K562 (cell line): ENCODE measurements around the gene TBC1D17. TPM values are rescaled to one million over a fixed set of nuclear protein-coding genes. Genes with fewer than 3 reads are reported as not detected.
A peak's percentile ranks its signal among the peaks of the same experiment; 100 is the strongest.

Experiments used
- BCLAF1 ChIP-seq, 2 experiments: fragments of 450-650 bp in 1 of 2; IDR thresholded peaks; 2 replicates each; pipeline ENCODE4 v1.6.1; 2011 to 2017; ENCODE audit warnings: low read depth in 2 of 2, antibody characterized with exemption in 1 of 2, borderline replicate concordance in 1 of 2, low read length in 1 of 2, mild to moderate bottlenecking in 1 of 2, mixed read lengths in 1 of 2; ENCODE audit not compliant: control insufficient read depth in 1 of 2
- CBX1 ChIP-seq: sonication (generic); IDR thresholded peaks from 2 replicates; pipeline ENCODE4 v1.6.1; 2016; ENCODE audit warnings: antibody characterized with exemption, low read depth, mild to moderate bottlenecking
- CCNT2 ChIP-seq: IDR thresholded peaks from 2 replicates; pipeline ENCODE4 v1.6.1; 2011; ENCODE audit warnings: borderline replicate concordance, low read depth, mild to moderate bottlenecking, moderate library complexity, mixed read lengths, low read length; ENCODE audit not compliant: insufficient read length; ENCODE audit errors: extremely low read depth
- CSDE1 ChIP-seq, 2 experiments: fragments of 450-650 bp; IDR thresholded peaks; 2 replicates each; pipeline ENCODE4 v1.6.1; 2016; ENCODE audit warnings: mild to moderate bottlenecking in 1 of 2
- DIDO1 ChIP-seq: fragments of 450-650 bp; IDR thresholded peaks from 2 replicates; pipeline ENCODE4 v1.6.1; 2016; ENCODE audit warnings: low read depth, missing biosample characterization, missing genetic modification characterization
- JUN ChIP-seq, 2 experiments: sonication (generic) in 1 of 2; formaldehyde crosslinking in 1 of 2; IDR thresholded peaks; 2 replicates each; pipeline versions ENCODE4 v1.6.1 to v1.8.0; 2012 to 2022; ENCODE audit warnings: borderline replicate concordance in 2 of 2, mild to moderate bottlenecking in 2 of 2, improper control_type of control experiment in 1 of 2, low read depth in 1 of 2, low read length in 1 of 2, missing genetic modification reagents in 1 of 2
- JUND ChIP-seq, 2 experiments: IDR thresholded peaks; 2 replicates in 1 of 2; 3 replicates in 1 of 2; pipeline ENCODE4 v1.6.1; 2011; ENCODE audit warnings: borderline replicate concordance in 2 of 2, low read depth in 2 of 2, low read length in 2 of 2, improper control_type of control experiment in 1 of 2, missing biosample characterization in 1 of 2, missing genetic modification characterization in 1 of 2, missing genetic modification reagents in 1 of 2
- KDM2B ChIP-seq: fragments of 250-450 bp; sonication (Bioruptor Pico); IDR thresholded peaks from 2 replicates; pipeline ENCODE4 v1.8.0; 2021; ENCODE audit warnings: mild to moderate bottlenecking, moderate library complexity
- ZNF436 ChIP-seq: fragments of 250-450, 450-650 bp; sonication (Bioruptor Pico); formaldehyde crosslinking; IDR thresholded peaks from 2 replicates; pipeline ENCODE4 v1.7.0; 2020; ENCODE audit warnings: mild to moderate bottlenecking
- ZNF609 ChIP-seq: sonication (generic); formaldehyde crosslinking; IDR thresholded peaks from 2 replicates; pipeline ENCODE4 v1.8.1; 2023; ENCODE audit warnings: missing genetic modification reagents, mild to moderate bottlenecking, borderline replicate concordance
- polyA plus RNA-seq, 8 experiments: library from polyadenylated mRNA; depleted of rRNA in 4 of 8; stranded (reverse) in 5 of 8; unstranded in 3 of 8; fragments of >200 nt; fragmentation: Nextera tagmentation in 2 of 8; fragmentation: Illumina TruSeq in 1 of 8; extraction: Ambion mirVana in 2 of 8; extraction: Trizol in 1 of 8; gene quantifications; 2 replicates each; pipeline versions ENCODE4 v1.2.1 to v1.2.3, GENCODE V29; 2011 to 2014; ENCODE audit warnings: inconsistent platforms in 1 of 8, missing spikeins in 1 of 8
- total RNA-seq, 7 experiments: library from RNA; depleted of rRNA in 6 of 7; stranded (reverse); fragments of >200 nt in 6 of 7; fragmentation: Illumina TruSeq in 2 of 7; extraction: Trizol in 2 of 7; gene quantifications; 2 replicates each; pipeline versions ENCODE4 v1.2.1 to v1.2.3, GENCODE V29; 2011 to 2021; ENCODE audit warnings: low replicate concordance in 1 of 7
- TF ChIP-seq, protein P1 (sequence below), 2 experiments: IDR thresholded peaks; 2 replicates each; pipeline ENCODE4 v1.6.1; 2011; ENCODE audit warnings: borderline replicate concordance in 1 of 2, control low read depth in 1 of 2, low read depth in 1 of 2, low read length in 1 of 2, mild to moderate bottlenecking in 1 of 2, mixed read lengths in 1 of 2, moderate library complexity in 1 of 2; ENCODE audit not compliant: insufficient read depth in 1 of 2, insufficient read length in 1 of 2, poor library complexity in 1 of 2, severe bottlenecking in 1 of 2; ENCODE audit errors: extremely low read depth in 1 of 2

TBC1D17 gene
- total and polyA plus RNA-seq, 9 of the 15 experiments (the other 6 are each of a cell fraction or from before 2014, with no cell fraction given), result 0.42 to 16.0 (median 3.8) TPM

GRCh38 chr19:49866933-49867782 is 10.3 kb upstream of the TBC1D17 start, which contains the start of gene PNKP (continued):
- TF ChIP-seq BCLAF1 (IDR thresholded peaks at IDR 0.05; ENCODE audit: borderline replicate concordance in 1 of 2, control insufficient read depth in 1 of 2, low read depth in 2 of 2, low read length in 1 of 2), result 0 out of 4 replicates have a peak, but pooled peaks of 1 of the 2 experiments have one; percentile 50
- TF ChIP-seq CBX1, result peak; percentile 81; the same call in 1 of the 2 replicates
- TF ChIP-seq ZNF609, result no peak
- TF ChIP-seq KDM2B (CRISPR knock-in tag), result 0 out of 2 replicates have a peak, but pooled peaks have one; percentile 42
- peak; percentile 43; the same call in 1 of the 2 replicates for TF ChIP-seq JUND (IDR thresholded peaks at IDR 0.05; ENCODE audit: borderline replicate concordance, low read depth, low read length)
- no peak; the same call in 2 of the 3 replicates for TF ChIP-seq JUND (tag; IDR thresholded peaks at IDR 0.05; ENCODE audit: borderline replicate concordance, low read depth, low read length)
- peak; percentile 86 for TF ChIP-seq CCNT2
- TF ChIP-seq DIDO1 (tag), result peak; percentile 62; the same call in 1 of the 2 replicates
- no peak for TF ChIP-seq ZNF436 (CRISPR knock-in tag)
- TF ChIP-seq, protein P1, sequence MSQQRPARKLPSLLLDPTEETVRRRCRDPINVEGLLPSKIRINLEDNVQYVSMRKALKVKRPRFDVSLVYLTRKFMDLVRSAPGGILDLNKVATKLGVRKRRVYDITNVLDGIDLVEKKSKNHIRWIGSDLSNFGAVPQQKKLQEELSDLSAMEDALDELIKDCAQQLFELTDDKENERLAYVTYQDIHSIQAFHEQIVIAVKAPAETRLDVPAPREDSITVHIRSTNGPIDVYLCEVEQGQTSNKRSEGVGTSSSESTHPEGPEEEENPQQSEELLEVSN (IDR thresholded peaks at IDR 0.05; ENCODE audit: borderline replicate concordance in 1 of 2, extremely low read depth in 1 of 2, insufficient read depth in 1 of 2, insufficient read length in 1 of 2, low read depth in 1 of 2, low read length in 1 of 2, poor library complexity in 1 of 2, severe bottlenecking in 1 of 2), result peak; percentile 47 to 77
- no peak for TF ChIP-seq JUN (IDR thresholded peaks at IDR 0.05; ENCODE audit: borderline replicate concordance, low read depth, low read length)
- TF ChIP-seq JUN (CRISPR knock-in tag; IDR thresholded peaks at IDR 0.05; ENCODE audit: borderline replicate concordance), result peak; percentile 13; the same call in 1 of the 2 replicates
- no peak for TF ChIP-seq CSDE1 (IDR thresholded peaks at IDR 0.05)
